ENCODE measurements around the gene SRRD.

GRCh38 chr22:26508148-26508547, 24.5 kb downstream of the SRRD start:
- TF ChIP-seq CTCF (IDR thresholded peaks at IDR 0.05 in 8 of 11, conservative IDR thresholded peaks at IDR 0.05 in 3 of 11) (no peak), POLR2AphosphoS5 (IDR thresholded peaks at IDR 0.05) (no peak), POLR2A (IDR thresholded peaks at IDR 0.05) (no peak)

Data from spleen (tissue), 7 donors.